Heart left ventricle (tissue), 16 donors: ENCODE results near the gene CTRB1. TPM values are rescaled to one million over a fixed set of nuclear protein-coding genes. Genes with fewer than 3 reads are reported as not detected.

Experiments used
- ATAC-seq, 4 donors: fragments of 200-7000 bp; cut with Tn5 transposase; one replicate each; pipeline ENCODE4 v1.9.1; 2020 to 2022; ENCODE audit warnings: moderate library complexity in 4 of 4, mild to moderate bottlenecking in 3 of 4, moderate number of reproducible peaks in 1 of 4
- DNase-seq, 5 donors: peaks; one replicate each; pipeline ENCODE4 v3.0.0-alpha.2; 2020
- H3K27ac ChIP-seq, 12 donors: fragments of 200-600 bp; sonication (generic) in 4 of 12; one replicate each; pipeline versions ENCODE4 v1.5.0 to v1.8.0; 2016 to 2022; ENCODE audit warnings: mild to moderate bottlenecking in 2 of 12
- H3K27me3 ChIP-seq, 9 donors: fragments of 200-600 bp; sonication (generic) in 2 of 9; one replicate each; pipeline versions ENCODE4 v1.5.1 to v1.8.0; 2016 to 2022; ENCODE audit warnings: mild to moderate bottlenecking in 3 of 9
- H3K36me3 ChIP-seq, 9 donors: fragments of 200-600 bp; sonication (generic) in 2 of 9; one replicate each; pipeline versions ENCODE4 v1.5.0 to v1.8.0; 2018 to 2022; ENCODE audit warnings: mild to moderate bottlenecking in 2 of 9
- H3K4me1 ChIP-seq, 12 donors: fragments of 200-600 bp; sonication (generic) in 4 of 12; one replicate each; pipeline versions ENCODE4 v1.5.0 to v1.8.0; 2016 to 2022; ENCODE audit warnings: mild to moderate bottlenecking in 3 of 12
- H3K4me3 ChIP-seq, 12 donors: fragments of 200-600 bp; sonication (generic) in 4 of 12; one replicate each; pipeline versions ENCODE4 v1.5.0 to v1.8.0; 2017 to 2022; ENCODE audit warnings: mild to moderate bottlenecking in 9 of 12, moderate library complexity in 4 of 12
- H3K9me3 ChIP-seq, 12 donors: fragments of 200-600 bp; sonication (generic) in 4 of 12; one replicate each; pipeline versions ENCODE4 v1.5.0 to v1.8.0; 2016 to 2022; ENCODE audit warnings: mild to moderate bottlenecking in 1 of 12
- POLR2A ChIP-seq, 2 donors: fragments of 450-650 bp; IDR thresholded peaks; one replicate each; pipeline ENCODE4 v1.6.1; 2017; ENCODE audit warnings: antibody characterized with exemption in 2 of 2, mild to moderate bottlenecking in 2 of 2, moderate library complexity in 2 of 2
- WGBS, 4 donors: extraction: QIAGEN DNeasy Blood & Tissue Kit in 2 of 4; methylation state at CpG; one replicate each; pipeline versions ENCODE4 v1.1.5 to v1.1.7; 2013 to 2018; 5-methylcytosine and 5-hydroxymethylcytosine counted together
- intact Hi-C, 10 donors: fragments of 100-400 bp; cut with DNase I; formaldehyde crosslinking; loops; one replicate each; pipeline versions ENCODE4 v1.11.1 to v1.14.2; 2022
- polyA plus RNA-seq, 2 donors: library from polyadenylated mRNA; stranded (reverse); fragments of 200-250 nt; gene quantifications; one replicate each; pipeline ENCODE4 v1.2.3, GENCODE V29; 2013
- total RNA-seq, 9 donors: library from RNA; depleted of rRNA in 2 of 9; stranded (reverse); fragments of >200 nt in 2 of 9; fragmentation: NEBNext Ultra II Directional in 3 of 9; extraction: Animal tissue kit (Norgen Biotek cat#: 25700) in 3 of 9; gene quantifications; one replicate each; pipeline versions ENCODE4 v1.1.0 to v1.2.4, GENCODE V29; 2016 to 2023
- TF ChIP-seq, protein P1 (sequence below), 12 donors: fragments of 200-600 bp; sonication (generic) in 4 of 12; IDR thresholded peaks; one replicate each; pipeline versions ENCODE4 v1.5.0 to v1.8.0; 2018 to 2022; ENCODE audit warnings: antibody characterized with exemption in 12 of 12, mild to moderate bottlenecking in 5 of 12
- donor health status: ischemic (EF 13 %, LVEDD 7.1; RV severe dilation, severe dysfunction).
- donor health status: healthy with polysubstance abuse.
- donor health status: DM: no; HTN: yes; CAD: no.
- donor health status: DM: no; HTN: no; CAD: no.
- donor health status: ischemic (EF 25% LVEDD 6.9; RV normal size, moderate dysfunction).
- donor health status: ischemic (EF 25% LVEDD 5.7; RV mildly dilated, moderate dysfunction).
- donor health status: healthy.
- donor health status: DM: yes; HTN: yes; CAD: no.
- donor health status: ischemic (EF 35%, LVEDD 5.7; RV mildly dilated, moderate dysfunction).
- donor health status: nonischemic (EF 11% LVEDD 7.7; RV severe dilation, severe dysfunction).
- donor health status: DM: yes; HTN: yes; CAD: no.
- donor health status: PGD.
- donor health status: ischemic (EF 29% LVEDD 5.4; RV normal size, mild dysfunction).
- donor health status: nonischemic (EF 23%, LVEDD 6.1; RV moderate dilation, normal function).

The CTRB1 gene
- total and polyA plus RNA-seq, 11 donors, result 0.64 to 3.7 (median 2.5) TPM; not detected in 5

DNA sequence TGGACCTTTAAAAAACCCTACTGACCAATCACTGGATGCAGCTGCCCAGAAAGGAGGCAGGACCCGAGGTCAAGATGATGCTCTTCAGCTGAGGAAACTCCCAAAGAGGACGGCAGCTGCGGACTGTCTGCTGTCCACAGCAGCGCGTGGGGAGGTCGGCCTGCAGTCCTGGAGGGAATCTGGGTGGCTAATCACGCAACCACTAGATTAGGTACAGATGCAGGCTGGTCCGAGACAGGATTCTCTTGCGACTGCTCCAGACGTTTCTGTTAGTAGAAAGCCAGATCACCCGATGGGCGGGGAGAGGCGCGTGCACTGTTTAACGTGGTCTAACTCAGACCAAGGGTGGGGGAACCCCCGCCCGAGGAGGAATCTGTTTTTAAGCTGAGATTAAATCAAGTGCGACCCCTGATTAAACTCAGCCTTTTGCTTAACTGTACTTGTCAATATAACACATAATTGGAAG lies 20.6 kb upstream of the CTRB1 start:
- Histone ChIP-seq H3K9me3 (no peaks in the 10 kb centered on the region), H3K27ac (no peak overlapping the region), H3K4me3 (no peak overlapping the region), H3K36me3 (no peaks in the 10 kb centered on the region), H3K27me3 (peaks cover 0 to 20% (median 9%) of the 10 kb centered on the region in 9 donors), H3K4me1 (peaks cover 0 to 23% (median 0%) of the 10 kb centered on the region in 12 donors)
- TF ChIP-seq, protein P1, sequence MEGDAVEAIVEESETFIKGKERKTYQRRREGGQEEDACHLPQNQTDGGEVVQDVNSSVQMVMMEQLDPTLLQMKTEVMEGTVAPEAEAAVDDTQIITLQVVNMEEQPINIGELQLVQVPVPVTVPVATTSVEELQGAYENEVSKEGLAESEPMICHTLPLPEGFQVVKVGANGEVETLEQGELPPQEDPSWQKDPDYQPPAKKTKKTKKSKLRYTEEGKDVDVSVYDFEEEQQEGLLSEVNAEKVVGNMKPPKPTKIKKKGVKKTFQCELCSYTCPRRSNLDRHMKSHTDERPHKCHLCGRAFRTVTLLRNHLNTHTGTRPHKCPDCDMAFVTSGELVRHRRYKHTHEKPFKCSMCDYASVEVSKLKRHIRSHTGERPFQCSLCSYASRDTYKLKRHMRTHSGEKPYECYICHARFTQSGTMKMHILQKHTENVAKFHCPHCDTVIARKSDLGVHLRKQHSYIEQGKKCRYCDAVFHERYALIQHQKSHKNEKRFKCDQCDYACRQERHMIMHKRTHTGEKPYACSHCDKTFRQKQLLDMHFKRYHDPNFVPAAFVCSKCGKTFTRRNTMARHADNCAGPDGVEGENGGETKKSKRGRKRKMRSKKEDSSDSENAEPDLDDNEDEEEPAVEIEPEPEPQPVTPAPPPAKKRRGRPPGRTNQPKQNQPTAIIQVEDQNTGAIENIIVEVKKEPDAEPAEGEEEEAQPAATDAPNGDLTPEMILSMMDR (IDR thresholded peaks at IDR 0.05), result no peak
- TF ChIP-seq POLR2A (IDR thresholded peaks at IDR 0.05), result no peak
- DNase-seq (peak in 1 of 5 donors; percentile 69), ATAC-seq (peak in 2 of 4 donors; percentile 6 to 61)
- intact Hi-C loops, result loop anchor here (2.0 to 10.0 kb wide), 10 partner anchors 34 to 567 kb away; partner anchors contain the start of gene TMEM170A (in 1 of the 10)
- WGBS, 4 donors, result 15 to 24% (median 23%) methylated on average over 13 to 18 of the region's 18 CpGs

DNA sequence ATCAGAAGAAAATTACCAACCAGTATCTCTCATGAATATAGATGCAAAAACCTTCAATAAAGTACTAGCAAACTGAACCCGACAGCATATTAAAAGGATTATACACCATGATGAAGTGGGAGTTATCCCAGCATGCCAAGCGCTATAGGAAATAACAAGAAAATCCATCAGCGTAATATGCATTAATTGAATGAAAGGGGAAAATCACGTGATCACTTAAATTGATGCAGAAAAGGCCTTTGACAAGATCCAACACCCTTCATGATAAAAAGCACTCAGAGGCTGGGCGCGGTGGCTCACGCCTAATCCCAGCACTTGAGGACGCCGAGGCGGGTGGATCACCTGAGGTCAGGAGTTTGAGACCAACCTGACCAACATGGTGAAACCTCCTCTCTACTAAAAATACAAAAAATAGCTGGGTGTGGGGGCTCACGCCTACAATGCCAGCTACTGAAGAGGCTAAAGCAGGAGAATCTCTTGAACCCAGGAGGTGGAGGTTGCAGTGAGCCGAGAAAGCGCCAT lies 16.7 kb upstream of the CTRB1 start:
- intact Hi-C loops, result loop anchor here in 4 of 10 donors (5.0 kb wide), 4 partner anchors 180 to 560 kb away; no protein-coding TSS in a partner anchor
- peaks cover 0 to 14% (median 9%) of the 10 kb centered on the region in 9 donors for H3K27me3 ChIP-seq
- H3K4me1 ChIP-seq, result peaks cover 0 to 23% (median 0%) of the 10 kb centered on the region in 12 donors
- no peaks in the 10 kb centered on the region for H3K36me3 ChIP-seq
- H3K27ac ChIP-seq, result no peak overlapping the region
- ATAC-seq (no peak), DNase-seq (peak in 1 of 5 donors; percentile 7)
- no peaks in the 10 kb centered on the region for H3K9me3 ChIP-seq
- 91 to 97% (median 95%) methylated on average over 13 of the region's 13 CpGs for WGBS, 4 donors
- H3K4me3 ChIP-seq, result no peak overlapping the region
- no peak for TF ChIP-seq POLR2A (IDR thresholded peaks at IDR 0.05)
- TF ChIP-seq, protein P1 (IDR thresholded peaks at IDR 0.05), result no peak

DNA sequence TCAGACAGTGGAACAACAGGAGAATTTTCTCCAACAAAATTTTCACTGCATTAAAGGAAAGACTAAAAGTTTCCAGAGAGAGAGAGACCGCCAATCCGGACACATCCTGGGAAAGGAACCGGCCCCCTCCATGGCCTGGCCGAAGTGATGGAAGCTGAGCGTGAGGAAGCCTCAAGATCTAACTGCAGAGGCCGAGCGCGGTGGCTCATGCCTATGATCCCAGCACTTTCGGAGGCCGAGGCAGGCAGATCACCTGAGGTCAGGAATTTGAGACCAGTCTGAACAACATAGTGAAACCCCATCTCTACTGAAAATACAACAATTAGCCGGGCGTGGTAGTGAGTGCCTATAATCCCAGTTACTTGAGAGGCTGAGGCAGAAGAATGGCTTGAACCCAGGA lies 15.7 kb upstream of the CTRB1 start:
- no peak overlapping the region for H3K4me3 ChIP-seq
- peaks cover 0 to 5% (median 3%) of the 10 kb centered on the region in 9 donors for H3K27me3 ChIP-seq
- 87 to 88% (median 88%) methylated on average over 12 of the region's 12 CpGs for WGBS, 4 donors
- H3K9me3 ChIP-seq, result no peaks in the 10 kb centered on the region
- DNase-seq, result peak in 1 of 5 donors; percentile 52
- no peaks in the 10 kb centered on the region for H3K36me3 ChIP-seq
- ATAC-seq, result no peak
- intact Hi-C loops, result loop anchor here in 5 of 10 donors (1.0 to 5.0 kb wide), 5 partner anchors 19 to 559 kb away; no protein-coding TSS in a partner anchor
- H3K4me1 ChIP-seq, result peaks cover 0 to 18% (median 0%) of the 10 kb centered on the region in 12 donors
- TF ChIP-seq, protein P1 (IDR thresholded peaks at IDR 0.05), result no peak
- TF ChIP-seq POLR2A (IDR thresholded peaks at IDR 0.05), result no peak
- no peak overlapping the region for H3K27ac ChIP-seq

DNA sequence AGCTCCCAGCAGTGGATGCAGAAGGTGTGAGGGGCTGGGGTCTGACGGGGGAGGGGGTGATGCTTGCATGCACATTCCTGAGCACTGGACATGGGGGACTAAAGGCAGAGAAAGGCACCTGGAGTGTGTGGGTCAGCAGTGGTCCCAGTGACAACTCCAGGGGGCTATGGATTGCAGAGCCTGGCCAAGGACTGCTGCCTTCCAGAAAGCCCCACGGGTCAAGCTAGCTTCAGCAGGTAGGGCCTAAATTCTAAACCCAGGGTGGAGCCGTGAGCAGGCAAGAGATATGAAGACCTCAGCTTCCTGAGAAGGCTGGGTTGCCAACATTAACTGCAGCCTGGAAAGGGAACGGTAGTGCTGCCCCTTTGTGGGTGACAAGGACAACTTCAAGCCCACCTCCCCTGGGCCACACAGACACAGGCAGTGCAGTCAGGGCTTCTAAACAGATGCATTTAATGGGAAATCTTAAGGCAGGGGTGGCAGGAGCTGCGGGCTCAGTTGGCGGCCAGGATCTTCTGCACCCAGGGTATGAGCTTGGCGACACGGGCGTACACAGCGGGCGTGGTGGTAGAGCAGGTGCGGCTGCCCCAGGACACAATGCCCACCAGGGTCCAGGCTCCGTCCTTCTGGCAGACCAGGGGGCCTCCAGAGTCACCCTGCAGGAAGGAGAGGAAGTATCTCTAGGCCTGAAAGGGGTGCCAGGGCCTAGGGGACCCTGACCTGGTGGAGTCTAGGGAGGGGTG lies 14.9 kb upstream of the CTRB1 start:
- H3K9me3 ChIP-seq, result no peaks in the 10 kb centered on the region
- TF ChIP-seq, protein P1 (IDR thresholded peaks at IDR 0.05), result no peak
- TF ChIP-seq POLR2A (IDR thresholded peaks at IDR 0.05), result no peak
- intact Hi-C loops, result loop anchor here in 5 of 10 donors (1.0 to 5.0 kb wide), 5 partner anchors 18 to 558 kb away; no protein-coding TSS in a partner anchor
- H3K4me1 ChIP-seq, result peaks cover 0 to 13% (median 0%) of the 10 kb centered on the region in 12 donors
- peak in 1 of 5 donors; percentile 47 for DNase-seq
- no peak overlapping the region for H3K4me3 ChIP-seq
- H3K27ac ChIP-seq, result no peak overlapping the region
- ATAC-seq, result no peak
- WGBS, 4 donors, result 83 to 86% (median 85%) methylated on average over 11 to 13 of the region's 13 CpGs
- no peaks in the 10 kb centered on the region for H3K36me3 ChIP-seq
- peaks cover 0 to 3% (median 0%) of the 10 kb centered on the region in 9 donors for H3K27me3 ChIP-seq
